Hematopoietic multipotent progenitor cell treated with erythropoietin and hydrocortisone succinate and interleukin-3 and kit ligand, for 8 days (in vitro differentiated cells): Measurements from ENCODE around the gene MYO1D.

Experiments
- DNase-seq: peaks from one replicate; pipeline ENCODE4 v3.0.0-alpha.2; 2015

Gene MYO1D

DNA sequence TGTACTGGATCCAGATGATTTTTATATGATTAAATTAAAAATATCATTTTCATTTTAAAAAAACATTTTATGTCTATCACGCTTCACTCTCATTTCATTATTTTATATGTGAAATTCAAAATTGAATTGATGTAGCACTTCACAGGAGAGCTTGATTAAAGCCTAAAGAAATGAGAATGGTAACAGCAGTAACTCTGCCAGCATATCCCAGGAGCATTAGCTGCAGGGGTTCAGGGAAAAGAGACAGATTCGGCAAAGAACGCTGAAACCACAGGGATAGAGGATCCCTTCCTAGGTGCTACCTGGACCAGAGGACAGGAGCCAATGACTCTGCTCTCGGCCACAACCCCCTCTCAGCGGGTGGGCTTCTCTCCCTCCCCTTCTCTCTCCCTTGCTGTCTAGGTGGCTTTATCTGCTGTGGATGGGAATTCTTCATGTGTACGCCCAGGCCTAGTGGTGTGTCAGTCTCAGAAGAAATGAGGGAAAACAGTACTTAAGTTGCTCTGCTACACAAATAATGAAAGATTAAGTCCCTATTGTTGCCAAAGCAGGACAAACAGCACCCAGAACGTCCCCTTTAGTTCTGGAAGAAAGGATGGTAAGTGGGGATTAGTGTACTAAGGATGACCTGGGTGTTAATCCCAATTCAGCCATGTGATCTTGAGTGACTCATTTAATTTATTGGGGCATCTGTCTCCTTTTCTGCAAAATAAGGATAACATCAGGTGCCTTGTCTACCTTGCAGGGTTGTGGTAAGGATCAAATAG, 266.9 kb downstream of the MYO1D start:
- DNase-seq, result no peak

DNA sequence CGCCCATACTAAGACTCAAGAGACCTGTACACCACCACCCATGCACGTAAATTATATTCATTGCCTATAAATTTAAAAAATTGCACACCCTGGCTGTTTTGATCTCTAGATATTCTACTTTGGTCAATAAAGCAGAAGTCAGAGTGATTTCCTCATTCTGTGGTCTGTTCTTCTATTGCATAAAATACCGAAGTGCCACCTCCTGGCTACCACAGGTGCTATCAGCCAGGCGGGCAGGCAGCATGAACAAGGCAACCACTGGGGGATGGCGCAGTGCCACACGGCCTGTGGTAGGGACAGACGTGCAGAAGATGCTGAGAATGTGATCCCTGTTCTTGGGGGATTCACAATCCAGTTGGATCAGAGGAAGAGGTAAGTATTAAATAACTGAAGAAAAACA, 267.8 kb downstream of the MYO1D start:
- DNase-seq, result peak; percentile 73

GRCh38 chr17:32608267-32608666, 268.7 kb downstream of the MYO1D start:
- DNase-seq, result no peak

- DNase-seq, result no peak
These were observed 272.0 kb downstream of the MYO1D start for GRCh38 chr17:32604966-32605365.

GRCh38 chr17:32602396-32602795, 274.5 kb downstream of the MYO1D start:
- DNase-seq, result no peak

DNA sequence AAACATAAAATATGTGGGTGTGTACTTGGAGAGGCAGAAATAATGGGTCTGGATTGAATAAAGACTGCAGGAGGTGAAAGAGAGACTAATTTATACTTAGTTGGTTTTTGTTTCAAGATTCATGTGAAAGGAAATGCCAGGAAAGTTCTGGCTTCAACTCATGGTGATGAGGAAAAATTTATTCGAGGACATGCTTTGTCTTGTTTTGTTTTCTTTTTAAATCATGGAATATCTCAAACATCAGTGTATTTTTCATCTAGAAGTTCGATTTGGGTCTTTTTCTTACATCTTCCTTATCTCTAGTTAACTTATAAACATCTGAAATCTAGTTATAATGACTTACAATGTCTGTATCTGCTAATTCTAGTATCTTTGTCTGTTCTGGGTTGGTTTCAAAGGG, 275.1 kb downstream of the MYO1D start:
- DNase-seq, result no peak

DNA sequence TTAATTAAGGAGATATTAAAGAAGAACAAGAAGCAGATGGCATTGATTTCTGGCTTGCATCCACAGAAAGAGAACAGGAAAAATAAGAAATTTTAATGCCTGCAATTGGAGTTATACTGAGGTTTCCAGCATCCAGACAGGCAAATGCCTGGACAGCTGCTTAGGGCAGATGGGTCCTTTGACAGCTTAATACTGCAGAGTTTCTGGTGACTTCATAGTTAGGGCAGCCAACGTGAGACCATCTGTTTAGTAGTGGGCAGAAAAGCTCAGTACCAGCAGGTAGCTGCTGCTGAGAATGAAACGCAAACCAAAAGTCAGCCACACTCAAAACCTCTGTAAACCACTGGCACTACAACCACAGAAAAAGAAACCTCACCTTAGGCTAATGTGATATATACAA, 280.3 kb downstream of the MYO1D start:
- no peak for DNase-seq

DNA sequence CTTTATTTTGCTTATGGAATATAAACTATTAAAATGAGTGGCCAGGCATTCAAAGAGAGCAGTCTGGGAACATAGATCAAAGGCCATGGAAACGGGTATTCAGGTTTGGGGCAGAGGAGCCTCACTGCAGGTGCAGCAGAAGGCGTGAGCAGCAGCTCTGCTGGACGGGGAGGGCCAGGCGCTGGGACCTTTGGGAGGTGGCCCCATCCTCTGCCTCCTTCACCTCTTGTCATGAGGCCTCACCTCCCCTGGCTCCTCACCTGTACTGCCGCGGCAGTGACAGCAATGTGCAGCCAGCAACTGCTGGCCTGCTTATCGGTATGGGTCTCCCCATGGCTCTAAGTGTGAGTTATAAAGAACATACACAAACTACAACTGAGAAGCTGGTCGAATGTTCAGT, 280.7 kb downstream of the MYO1D start:
- no peak for DNase-seq

- DNase-seq, result no peak
These were observed 283.9 kb downstream of the MYO1D start for GRCh38 chr17:32593003-32593402.

DNA sequence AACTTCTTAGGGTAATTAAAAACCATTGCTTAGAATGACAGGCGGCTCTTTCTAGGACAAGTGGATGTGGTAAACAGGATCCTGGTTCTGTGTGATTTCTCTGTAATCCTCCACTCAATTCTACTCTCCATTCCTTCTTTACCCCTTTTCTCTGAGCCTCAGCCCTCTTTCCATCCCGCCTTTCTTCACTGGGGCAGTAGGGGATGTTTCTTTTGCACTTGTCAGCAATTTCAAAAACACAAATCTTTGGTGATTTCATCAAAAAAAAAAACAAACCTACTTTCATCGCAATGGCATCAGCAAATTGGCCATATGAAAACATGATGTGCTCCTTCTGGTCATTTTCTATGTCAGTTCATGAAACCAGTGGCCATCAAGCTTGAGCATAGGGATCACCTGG, 285.5 kb downstream of the MYO1D start:
- DNase-seq, result no peak

DNA sequence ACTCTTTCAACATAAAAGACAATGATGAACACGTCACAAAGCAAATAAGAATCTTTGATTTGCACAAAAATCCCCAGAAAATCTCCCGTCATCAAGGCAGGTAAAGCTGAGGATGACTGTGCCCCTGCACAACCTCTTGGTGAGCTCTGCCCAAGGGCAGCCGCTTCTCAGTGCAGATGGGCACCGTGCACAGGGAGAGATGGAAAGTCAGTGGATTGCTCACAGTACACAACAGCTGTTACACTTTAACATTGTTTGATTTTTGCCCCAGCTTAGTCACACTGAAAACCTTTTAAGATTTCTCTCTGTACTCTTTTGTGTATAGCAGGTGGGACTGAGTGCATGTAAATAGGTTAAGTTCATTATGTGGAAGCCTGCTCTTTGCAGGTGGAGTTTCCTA, 285.9 kb downstream of the MYO1D start:
- no peak for DNase-seq

DNA sequence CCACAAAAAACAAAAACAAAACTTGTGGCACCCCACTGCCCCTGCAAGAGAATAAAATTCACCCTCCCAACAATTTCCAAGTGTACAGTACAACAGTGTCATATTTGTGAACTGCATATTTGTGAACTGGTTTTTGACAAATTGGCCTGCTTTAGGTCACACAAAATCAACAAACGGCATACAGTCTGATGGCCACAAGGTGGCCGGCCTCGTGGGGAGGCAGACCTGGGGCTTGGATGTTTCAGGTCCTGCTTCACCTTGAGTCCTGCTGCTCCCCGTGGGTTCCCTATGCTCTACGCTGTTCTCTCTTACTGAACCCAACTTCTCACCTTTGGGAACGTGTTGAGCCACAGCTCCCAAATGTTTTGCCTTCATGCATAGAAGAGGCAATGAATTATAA, 287.9 kb downstream of the MYO1D start:
- no peak for DNase-seq

- no peak for DNase-seq
These were observed 288.8 kb downstream of the MYO1D start for GRCh38 chr17:32588135-32588534.

DNA sequence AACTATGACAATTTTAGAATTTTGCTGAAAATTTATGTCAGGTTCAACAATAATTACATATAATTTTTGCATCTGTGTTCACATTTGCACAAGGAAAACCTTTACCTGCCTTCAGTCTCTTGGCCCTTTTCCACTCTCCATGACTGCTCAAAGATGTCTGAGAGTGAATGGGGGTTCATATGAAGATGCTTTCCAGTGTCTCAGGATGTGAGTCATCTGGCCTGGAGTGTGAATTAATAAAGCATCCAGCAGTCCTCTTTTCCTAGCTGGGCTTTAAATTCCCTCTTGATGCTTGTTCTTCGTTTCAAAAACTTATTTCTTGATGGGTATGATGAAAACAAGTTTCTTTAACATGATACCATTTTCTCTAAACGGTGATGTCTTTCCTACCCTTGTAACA, 290.3 kb downstream of the MYO1D start:
- no peak for DNase-seq

- DNase-seq, result no peak
These were observed 292.1 kb downstream of the MYO1D start for GRCh38 chr17:32584792-32585191.

- DNase-seq, result no peak
These were observed 293.9 kb downstream of the MYO1D start for GRCh38 chr17:32583053-32583452.

- DNase-seq, result no peak
These were observed 301.1 kb downstream of the MYO1D start for GRCh38 chr17:32575852-32576251.

DNA sequence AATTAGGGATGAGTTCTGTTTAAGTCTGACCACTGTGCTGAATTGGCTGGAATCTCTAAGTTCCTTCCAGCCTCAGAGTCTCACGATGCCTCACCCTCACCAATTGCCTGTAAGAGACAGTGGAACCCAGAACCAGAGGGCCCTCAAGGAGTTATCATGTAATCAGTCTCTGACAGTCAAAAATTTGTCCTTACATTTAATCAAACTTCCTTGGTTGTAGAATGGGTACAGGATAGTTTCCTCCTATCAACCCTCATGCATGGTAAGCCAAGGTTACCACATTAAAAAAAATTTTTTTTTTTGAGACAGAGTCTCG, 306.9 kb downstream of the MYO1D start:
- no peak for DNase-seq

DNA sequence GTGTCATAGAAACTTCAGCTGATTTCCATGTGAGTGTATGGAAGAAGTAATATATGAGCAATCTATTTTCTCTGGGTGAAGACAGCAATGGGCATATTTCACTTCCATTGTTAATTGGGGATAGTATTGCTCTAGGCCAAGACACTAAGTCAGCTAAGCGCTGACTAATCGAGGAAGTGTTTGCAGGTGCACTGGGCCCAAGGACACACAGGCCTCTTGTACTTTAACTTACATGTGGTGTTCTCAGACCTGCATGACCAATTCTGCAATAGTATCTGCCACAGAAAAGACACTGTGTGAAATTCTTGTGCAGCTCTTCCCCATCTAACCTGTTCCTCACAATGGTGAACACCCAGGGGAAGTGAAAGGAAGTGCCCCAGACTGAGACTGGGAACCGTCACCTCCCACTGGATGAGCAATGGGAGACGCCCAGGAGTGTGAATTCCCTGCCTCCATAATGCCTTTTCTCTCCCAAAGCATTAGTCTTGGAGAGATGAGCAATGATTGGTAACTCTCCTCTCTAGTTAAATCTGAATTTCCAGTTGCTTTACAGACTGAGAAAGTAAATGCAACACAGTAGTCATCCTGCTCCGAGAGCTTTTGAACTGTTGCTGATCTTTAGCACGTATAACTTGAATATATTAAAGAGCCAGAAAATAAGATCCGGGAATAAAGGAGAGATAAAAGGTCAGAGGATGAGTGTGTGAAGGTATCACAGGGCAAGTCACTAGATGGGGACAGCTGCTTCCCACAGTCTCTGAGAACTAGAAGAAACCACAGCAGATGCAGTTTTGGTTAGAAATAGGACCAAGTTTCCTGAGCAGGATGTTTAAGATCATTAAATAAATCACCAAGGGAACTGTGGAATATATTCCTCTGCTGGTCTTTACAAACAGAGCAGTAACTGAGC, 307.5 kb downstream of the MYO1D start:
- DNase-seq, result no peak

DNA sequence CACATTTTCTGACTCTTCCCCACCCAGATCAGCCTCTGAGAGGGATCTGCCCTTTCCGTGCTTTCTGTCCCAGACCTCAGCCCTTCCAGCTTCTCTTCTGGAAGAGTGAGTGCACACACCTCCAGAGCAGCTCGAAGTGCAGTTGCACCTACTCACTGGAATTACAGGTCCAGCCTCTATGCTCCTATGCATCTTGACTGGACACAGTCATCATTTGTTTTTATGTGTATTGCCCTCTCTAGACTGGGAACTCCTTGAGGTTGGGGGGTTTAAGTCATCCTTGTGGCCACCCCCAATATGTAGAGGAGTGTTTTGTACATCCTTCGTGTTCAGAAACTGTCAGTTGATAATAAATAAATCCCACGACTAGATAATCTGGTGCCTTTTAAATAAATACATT, 308.2 kb downstream of the MYO1D start:
- no peak for DNase-seq

DNA sequence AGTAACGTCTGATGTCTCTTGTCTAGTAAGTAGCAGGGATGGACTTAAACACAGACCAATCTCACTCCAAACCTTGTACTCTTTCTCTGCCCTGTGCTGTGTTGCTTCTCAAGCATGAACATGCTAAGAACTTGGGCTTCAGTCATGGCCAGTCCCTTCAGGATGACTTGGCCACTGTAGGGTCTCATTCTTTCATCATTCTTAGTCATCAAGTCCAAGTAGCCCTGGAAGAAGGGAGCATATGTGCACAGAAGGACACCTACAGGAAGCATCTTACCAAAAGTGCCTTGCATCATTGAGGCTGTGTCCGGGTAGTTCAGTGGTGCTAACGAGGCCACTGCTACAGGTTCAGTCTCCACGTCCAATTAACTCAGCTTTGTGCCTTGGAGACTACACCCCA, 309.4 kb downstream of the MYO1D start:
- no peak for DNase-seq

DNA sequence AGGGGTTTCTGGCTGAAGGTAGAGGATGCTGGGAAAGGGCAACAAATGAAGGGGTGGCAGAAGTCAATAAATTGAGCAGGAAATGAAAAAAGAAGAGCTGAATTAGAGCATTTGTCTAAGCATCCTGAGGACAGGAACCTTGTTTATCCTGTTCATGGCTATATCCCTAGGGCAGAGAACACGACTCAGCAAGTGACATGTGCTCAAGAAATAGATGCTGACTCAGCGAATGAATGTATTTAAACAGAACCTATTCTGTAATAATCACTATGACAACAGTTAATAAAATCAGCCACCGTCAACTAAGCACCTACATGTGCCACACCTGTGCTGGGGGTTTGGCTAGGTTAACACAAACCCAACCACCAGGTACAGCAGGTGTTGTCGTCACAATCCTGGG, 309.8 kb downstream of the MYO1D start:
- no peak for DNase-seq

GRCh38 chr17:32566303-32566702, 310.6 kb downstream of the MYO1D start:
- no peak for DNase-seq

- no peak for DNase-seq
These were observed 311.5 kb downstream of the MYO1D start for GRCh38 chr17:32565401-32565800.

DNA sequence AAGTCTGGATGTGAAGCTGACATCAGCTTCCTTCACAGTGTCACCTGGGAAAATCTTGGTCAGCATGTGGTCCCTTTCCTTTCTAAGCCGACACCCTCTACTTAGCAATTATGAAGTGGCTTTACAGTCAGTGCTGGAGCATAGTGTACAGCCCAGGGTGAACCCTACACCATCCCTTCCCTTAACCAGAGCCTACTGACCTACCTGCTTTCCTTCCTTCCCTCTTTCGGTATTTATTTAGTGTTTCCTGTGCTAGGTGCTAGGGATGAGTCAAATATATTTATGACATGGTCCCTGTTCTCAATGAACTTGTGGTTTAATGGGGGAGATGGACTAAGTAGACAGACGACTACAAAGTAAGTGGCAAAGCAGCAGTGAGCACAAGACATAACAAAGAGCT, 312.6 kb downstream of the MYO1D start:
- no peak for DNase-seq
